Activated CD8-positive, alpha-beta memory T cell treated with anti-CD3 and anti-CD28 coated beads for 36 hours (primary cell): ENCODE results near the gene DAD1. TPM values are rescaled to one million over a fixed set of nuclear protein-coding genes. Genes with fewer than 3 reads are reported as not detected.

Experiments used
- CTCF ChIA-PET: fragments of 350-600 bp; sonication (Branson Sonifier 250); formaldehyde crosslinking; loops from one replicate; lab custom pipeline; 2021; ENCODE audit warnings: antibody characterized with exemption; lab: Charles Lee
- POLR2A ChIA-PET: fragments of 350-600 bp; sonication (Branson Sonifier 250); formaldehyde crosslinking; loops from one replicate; lab custom pipeline; 2021; ENCODE audit warnings: antibody characterized with exemption; lab: Charles Lee
- total RNA-seq, 2 experiments: library from RNA; stranded (reverse); gene quantifications; one replicate each; pipeline ENCODE4 v1.2.3, GENCODE V29; 2021

Gene DAD1
- total RNA-seq, 2 experiments from 2014 or later, result 292 to 295 TPM

DNA sequence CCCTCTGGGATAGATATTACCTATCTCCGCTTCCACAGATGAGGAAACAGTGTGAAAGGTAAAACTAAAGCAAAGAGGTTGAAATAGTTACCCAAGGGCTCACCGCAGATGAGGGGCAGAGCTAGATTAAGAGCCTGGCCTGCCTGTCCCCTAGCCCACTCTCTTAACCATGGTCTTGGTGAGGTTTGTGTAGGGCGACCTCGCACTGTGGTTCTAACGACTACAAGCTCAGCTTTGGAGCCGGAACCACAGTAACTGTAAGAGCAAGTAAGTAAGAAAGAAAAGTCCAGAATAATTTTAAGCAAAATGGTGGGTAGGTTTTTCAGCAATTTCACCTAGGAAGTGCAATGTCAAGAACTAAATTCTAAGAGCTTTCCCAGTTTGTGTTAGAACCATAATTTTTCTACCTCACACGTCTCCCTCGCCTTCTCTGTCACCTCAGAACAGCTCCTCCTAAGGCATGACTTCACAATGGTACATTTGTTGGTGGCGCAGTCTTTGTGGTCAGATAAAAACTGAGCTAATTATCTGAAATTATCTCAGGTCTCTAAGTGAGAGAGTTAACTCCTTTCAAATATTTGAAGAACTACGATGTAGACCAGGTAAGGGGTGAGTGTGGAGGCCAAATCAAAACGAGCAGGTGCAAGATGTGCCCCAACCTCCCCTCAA lies 64.8 kb downstream of the DAD1 start:
- ChIA-PET CTCF (interaction anchor here (1.0 to 1.8 kb wide), 5 partner anchors 9 to 32 kb away, joined by 3 to 10 read pairs (median 4); no protein-coding TSS in a partner anchor), POLR2A (interaction anchor here (0.7 to 1.7 kb wide), 11 partner anchors 9 to 784 kb away, joined by 3 to 5 read pairs (median 4); no protein-coding TSS in a partner anchor)

DNA sequence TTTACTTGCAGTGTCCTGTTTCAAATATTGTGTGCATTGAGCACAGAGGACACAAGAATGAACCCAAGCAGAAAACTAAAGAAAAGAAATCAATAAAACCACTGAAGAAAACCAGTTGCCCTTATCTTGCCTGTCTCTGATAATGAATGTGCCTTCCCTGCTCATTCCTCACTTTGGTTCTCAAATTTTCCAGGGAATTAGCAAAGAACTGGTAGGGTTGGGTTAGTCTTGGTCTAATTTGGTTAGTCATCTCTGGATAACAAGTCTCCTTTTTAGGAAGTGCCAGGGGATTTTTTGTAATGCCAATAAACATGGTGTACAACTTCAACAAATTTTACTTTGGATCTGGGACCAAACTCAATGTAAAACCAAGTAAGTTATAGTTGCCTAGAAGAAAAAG lies 65.7 kb downstream of the DAD1 start:
- ChIA-PET CTCF (interaction anchor here (1.1 kb wide), 1 partner anchor 27 kb away, joined by 3 read pairs; no protein-coding TSS in a partner anchor), POLR2A (interaction anchor here (0.7 to 1.6 kb wide), 5 partner anchors 11 to 27 kb away, joined by 3 to 14 read pairs (median 4); no protein-coding TSS in a partner anchor)

DNA sequence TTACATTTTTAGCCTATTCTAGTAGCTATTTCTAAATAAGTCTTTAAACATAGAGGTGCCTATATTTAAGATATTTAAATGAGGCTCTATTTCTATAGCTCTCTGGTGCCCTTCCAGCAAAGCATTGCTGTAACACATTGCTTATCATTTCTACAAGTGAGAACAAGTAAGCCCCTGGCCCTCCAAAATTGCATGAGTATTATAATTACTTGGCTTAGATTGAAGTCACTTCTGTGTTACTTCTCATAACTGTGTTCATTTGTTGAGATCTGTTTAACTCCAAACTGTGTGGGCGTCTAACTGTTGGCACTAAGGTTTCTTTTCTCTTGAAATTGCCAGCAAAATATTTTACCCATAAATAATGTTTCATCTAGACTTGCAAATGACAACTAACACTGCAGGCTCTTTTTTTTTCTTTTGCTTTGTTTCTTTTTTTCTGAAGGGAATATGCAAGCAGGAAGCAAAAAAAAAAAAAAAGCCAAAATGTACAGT lies 66.5 kb downstream of the DAD1 start:
- ChIA-PET CTCF (interaction anchor here (1.1 to 1.4 kb wide), 2 partner anchors 25 to 26 kb away, joined by 3 read pairs; no protein-coding TSS in a partner anchor), POLR2A (interaction anchor here (0.7 to 1.6 kb wide), 9 partner anchors 9 to 306 kb away, joined by 3 to 14 read pairs (median 4); no protein-coding TSS in a partner anchor)

DNA sequence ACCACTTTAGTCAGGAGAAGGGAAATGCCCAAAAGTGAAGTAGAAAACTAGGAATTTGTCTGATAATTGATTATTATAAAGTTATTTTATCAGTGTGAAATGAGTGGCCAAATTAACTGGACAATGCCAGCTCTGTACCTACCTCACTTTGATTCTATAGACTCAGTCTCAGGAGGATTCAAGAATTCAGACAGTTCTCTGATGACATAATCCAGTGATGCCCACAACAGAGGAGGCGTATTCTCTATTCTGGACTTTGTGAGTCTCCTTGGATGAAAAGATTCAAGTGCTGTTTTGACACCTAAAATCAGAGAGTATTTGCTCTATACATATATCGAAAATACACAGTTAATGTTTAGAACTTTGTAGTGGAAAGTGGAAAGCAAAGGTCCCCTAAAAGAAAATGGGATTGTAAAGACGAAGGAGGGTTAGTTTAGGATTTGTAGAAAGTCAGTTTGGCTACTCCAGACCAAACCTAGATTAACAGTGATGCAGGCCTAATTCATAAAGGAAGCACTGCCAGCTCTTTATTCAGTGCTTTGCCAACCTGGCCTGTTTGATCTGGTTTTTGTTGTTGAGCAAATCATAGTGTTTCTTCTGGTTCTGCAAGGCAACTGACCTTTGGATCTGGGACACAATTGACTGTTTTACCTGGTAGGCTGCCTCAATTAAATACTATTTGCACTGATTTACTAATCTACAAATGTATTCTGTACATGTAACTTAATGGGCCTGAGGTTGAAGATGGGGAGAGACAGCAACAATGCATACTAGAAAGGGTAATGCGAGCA lies 67.4 kb downstream of the DAD1 start:
- ChIA-PET POLR2A (interaction anchor here (0.6 to 2.6 kb wide), 9 partner anchors 8 to 307 kb away, joined by 3 to 12 read pairs (median 4); no protein-coding TSS in a partner anchor), CTCF (interaction anchor here (1.4 kb wide), 1 partner anchor 26 kb away, joined by 3 read pairs; no protein-coding TSS in a partner anchor)

DNA sequence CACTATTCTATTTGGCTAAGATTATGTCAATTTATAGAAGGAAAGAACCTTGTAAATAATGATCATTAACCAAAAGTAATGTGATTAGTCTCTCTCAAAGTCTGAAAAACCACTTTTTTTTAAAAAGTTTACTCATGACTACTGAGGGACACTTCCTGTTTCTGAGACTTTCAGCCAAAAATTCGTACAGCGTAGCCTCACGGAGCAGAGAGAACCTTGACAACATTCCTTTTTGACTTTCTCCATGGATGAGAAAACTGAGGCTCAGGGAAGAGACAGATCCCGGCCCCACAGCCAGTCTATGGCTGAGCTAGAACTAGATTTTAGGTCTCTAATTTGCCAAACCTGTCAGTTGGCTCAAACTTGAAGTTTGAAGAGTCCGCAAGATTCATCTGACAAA lies 68.2 kb downstream of the DAD1 start:
- ChIA-PET POLR2A (interaction anchor here (1.3 to 2.6 kb wide), 3 partner anchors 9 to 35 kb away, joined by 3 to 12 read pairs (median 5); no protein-coding TSS in a partner anchor), CTCF (no interaction called here)

DNA sequence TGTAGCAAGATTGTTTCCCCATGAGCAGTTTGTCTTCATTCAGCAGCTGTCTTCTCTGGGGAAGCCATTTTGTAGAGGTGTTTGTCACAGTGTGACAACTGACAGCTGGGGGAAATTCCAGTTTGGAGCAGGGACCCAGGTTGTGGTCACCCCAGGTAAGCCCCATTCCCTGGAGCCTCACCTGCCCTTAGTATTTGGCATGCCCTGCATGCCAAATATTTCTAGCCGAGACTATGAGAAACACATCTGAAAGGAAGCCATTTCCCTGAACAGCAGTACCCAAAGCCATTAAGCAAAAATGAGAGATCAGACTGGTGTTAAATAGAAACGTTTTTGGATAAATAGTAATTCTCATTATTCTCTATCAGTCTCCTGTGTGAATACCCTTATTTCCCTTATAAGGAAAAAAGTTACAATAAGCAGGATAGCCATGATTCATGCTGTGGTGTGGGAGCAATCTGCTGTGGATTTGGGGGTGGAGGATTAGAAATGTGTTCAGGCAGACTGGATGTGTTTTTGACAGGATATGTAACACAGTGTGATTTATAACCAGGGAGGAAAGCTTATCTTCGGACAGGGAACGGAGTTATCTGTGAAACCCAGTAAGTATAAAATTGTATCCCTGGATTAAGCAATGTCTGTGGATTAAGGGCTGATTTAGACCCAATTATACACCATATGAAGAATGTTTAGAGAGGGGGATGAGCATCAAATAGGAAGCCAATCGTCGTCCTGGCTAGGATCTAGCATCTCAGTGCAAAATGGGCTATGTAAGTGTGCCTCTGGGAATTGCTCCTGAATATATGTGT lies 68.9 kb downstream of the DAD1 start:
- ChIA-PET POLR2A (interaction anchor here (0.8 to 2.6 kb wide), 10 partner anchors 8 to 523 kb away, joined by 3 to 12 read pairs (median 4); no protein-coding TSS in a partner anchor), CTCF (interaction anchor here (0.7 to 2.9 kb wide), 5 partner anchors 11 to 523 kb away, joined by 3 to 10 read pairs (median 4); no protein-coding TSS in a partner anchor)

DNA sequence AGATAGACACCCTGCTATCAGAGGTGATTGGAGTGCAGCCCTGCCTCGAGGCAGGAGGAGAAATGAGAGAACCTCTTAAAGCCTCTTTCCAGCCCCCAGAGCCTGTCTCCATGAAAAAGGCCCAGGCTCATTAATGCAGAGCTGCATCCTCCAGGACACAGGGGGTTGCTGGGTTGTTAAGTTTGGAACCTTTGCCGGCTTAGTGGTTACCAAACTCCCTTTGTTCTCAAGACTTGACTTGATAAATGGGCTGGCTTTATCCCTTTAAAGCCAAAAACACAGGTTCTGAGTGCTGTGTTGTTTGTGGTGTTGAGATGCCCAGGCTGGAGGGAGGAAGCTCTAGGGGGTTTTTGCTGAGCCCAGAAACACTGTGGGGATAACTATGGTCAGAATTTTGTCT lies 71.0 kb downstream of the DAD1 start:
- ChIA-PET POLR2A (interaction anchor here (0.5 to 2.4 kb wide), 8 partner anchors 11 to 521 kb away, joined by 3 to 10 read pairs (median 4); no protein-coding TSS in a partner anchor), CTCF (interaction anchor here (1.0 to 3.0 kb wide), 6 partner anchors 10 to 52 kb away, joined by 3 to 10 read pairs (median 4); no protein-coding TSS in a partner anchor)

DNA sequence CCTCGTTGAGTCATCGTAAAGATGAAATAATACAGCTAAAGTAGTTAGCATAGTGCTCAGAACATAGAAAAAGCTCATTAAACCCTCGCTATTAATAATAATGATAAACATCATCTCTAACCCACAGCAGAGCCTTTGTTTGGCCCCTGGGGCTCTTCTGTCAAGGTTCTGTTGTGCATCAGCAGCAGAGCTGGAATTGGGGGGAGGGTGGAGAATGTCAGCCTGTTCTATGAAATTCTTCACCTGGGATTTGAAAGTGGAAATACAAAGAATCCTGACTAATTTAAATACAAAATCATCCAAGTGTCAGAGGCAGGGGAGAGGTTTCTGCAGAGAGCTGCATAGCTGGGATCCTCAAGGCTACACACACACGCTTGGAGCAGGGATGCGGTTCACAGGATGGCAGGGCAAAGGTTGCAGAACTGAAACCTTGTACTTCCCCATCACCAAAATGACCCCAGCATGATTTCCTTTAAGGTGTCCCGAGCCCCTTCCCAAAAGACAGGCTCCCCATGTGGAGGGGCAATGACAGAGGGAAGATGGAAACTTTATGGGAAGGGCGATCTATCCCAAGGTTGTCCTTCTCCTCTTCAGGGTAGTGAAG lies 71.8 kb downstream of the DAD1 start:
- ChIA-PET POLR2A (interaction anchor here (0.6 to 2.4 kb wide), 6 partner anchors 10 to 874 kb away, joined by 3 to 10 read pairs (median 4); no protein-coding TSS in a partner anchor), CTCF (interaction anchor here (1.3 to 3.0 kb wide), 6 partner anchors 10 to 53 kb away, joined by 3 to 10 read pairs (median 4); no protein-coding TSS in a partner anchor)

DNA sequence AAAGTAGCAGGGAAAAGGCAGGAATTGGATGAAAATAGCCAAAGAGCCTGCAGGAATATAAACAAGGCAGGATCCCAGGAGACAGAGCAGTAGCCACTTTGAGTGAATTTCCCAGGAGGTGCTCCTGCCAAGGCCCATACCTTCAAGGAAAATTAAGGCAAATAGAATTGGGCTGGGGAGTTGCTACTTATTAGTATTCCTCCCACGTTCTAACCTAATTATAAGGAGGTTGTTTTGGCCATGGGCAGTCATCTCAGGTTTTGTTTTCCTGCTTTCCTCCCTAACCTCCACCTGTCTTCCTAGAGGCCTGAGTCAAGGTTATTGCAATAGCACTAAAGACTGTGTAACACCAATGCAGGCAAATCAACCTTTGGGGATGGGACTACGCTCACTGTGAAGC lies 73.1 kb downstream of the DAD1 start:
- ChIA-PET CTCF (interaction anchor here (0.8 to 3.0 kb wide), 4 partner anchors 8 to 54 kb away, joined by 4 to 9 read pairs (median 6); no protein-coding TSS in a partner anchor), POLR2A (interaction anchor here (0.6 to 2.1 kb wide), 11 partner anchors 8 to 873 kb away, joined by 3 to 8 read pairs (median 4); partner anchors contain the start of gene DAD1)

Other genes starting within 250 kb of the DAD1 start
- 1 to 10 TPM; 8.1 to 9.2 TPM for gene ABHD4, start 9.1 kb upstream of the DAD1 start, total RNA-seq
- not detected for gene OR6J1, start 55.1 kb upstream of the DAD1 start, total RNA-seq
- 100 to 1,000 TPM; 122 to 123 TPM for gene OXA1L, start 177.5 kb upstream of the DAD1 start, total RNA-seq
- gene SLC7A7, start 226.2 kb upstream of the DAD1 start, total RNA-seq, result under 1 TPM; 0.21 to 0.38 TPM
- 100 to 1,000 TPM; 170 to 179 TPM for gene MRPL52, start 240.7 kb upstream of the DAD1 start, total RNA-seq
- gene MMP14, start 247.4 kb upstream of the DAD1 start, total RNA-seq, result 1 to 10 TPM in 1 of 2 experiments, under 1 TPM in 1; 0.76 to 1.8 TPM